RWPE2 (cell line): ENCODE measurements around the gene VASP.

Experiments used
- ATAC-seq: fragments of 200-7000 bp; cut with Tn5 transposase; 3 replicates; pipeline ENCODE4 v1.9.1; 2021; ENCODE audit warnings: low read depth
- DNase-seq: peaks from one replicate; pipeline ENCODE4 v3.0.0-alpha.2; 2020; ENCODE audit warnings: low spot score
- H3K27ac ChIP-seq: fragments of 450-650 bp; 2 replicates; pipeline ENCODE4 v1.5.1; 2017; ENCODE audit warnings: mild to moderate bottlenecking; ENCODE audit not compliant: poor library complexity, severe bottlenecking
- H3K27me3 ChIP-seq: fragments of 250-450 bp; sonication (Bioruptor Pico); 2 replicates; pipeline ENCODE4 v1.5.1; 2021; ENCODE audit warnings: mild to moderate bottlenecking, moderate library complexity; ENCODE audit not compliant: insufficient read depth, poor library complexity, severe bottlenecking
- H3K36me3 ChIP-seq: fragments of 250-450 bp; sonication (Bioruptor Pico); 2 replicates; pipeline ENCODE4 v1.5.1; 2020; ENCODE audit warnings: low read depth, mild to moderate bottlenecking, moderate library complexity
- H3K4me1 ChIP-seq: fragments of 250-450 bp; sonication (Bioruptor Pico); 2 replicates; pipeline ENCODE4 v1.5.1; 2021; ENCODE audit warnings: mild to moderate bottlenecking, moderate library complexity; ENCODE audit not compliant: insufficient read depth, poor library complexity, severe bottlenecking
- H3K4me3 ChIP-seq: fragments of 250-450 bp; sonication (Bioruptor Pico); 2 replicates; pipeline ENCODE4 v1.5.1; 2021; ENCODE audit warnings: mild to moderate bottlenecking, moderate library complexity; ENCODE audit not compliant: severe bottlenecking
- H3K9me3 ChIP-seq: fragments of 250-450 bp; sonication (Bioruptor Pico); 2 replicates; pipeline ENCODE4 v1.5.1; 2021; ENCODE audit warnings: mild to moderate bottlenecking, moderate library complexity; ENCODE audit not compliant: severe bottlenecking
- TF ChIP-seq, protein P1 (sequence below): fragments of 450-650 bp; IDR thresholded peaks from one replicate; pipeline ENCODE4 v1.5.1; 2017; ENCODE audit warnings: mild to moderate bottlenecking, moderate library complexity; ENCODE audit not compliant: poor library complexity, severe bottlenecking

Gene VASP

DNA sequence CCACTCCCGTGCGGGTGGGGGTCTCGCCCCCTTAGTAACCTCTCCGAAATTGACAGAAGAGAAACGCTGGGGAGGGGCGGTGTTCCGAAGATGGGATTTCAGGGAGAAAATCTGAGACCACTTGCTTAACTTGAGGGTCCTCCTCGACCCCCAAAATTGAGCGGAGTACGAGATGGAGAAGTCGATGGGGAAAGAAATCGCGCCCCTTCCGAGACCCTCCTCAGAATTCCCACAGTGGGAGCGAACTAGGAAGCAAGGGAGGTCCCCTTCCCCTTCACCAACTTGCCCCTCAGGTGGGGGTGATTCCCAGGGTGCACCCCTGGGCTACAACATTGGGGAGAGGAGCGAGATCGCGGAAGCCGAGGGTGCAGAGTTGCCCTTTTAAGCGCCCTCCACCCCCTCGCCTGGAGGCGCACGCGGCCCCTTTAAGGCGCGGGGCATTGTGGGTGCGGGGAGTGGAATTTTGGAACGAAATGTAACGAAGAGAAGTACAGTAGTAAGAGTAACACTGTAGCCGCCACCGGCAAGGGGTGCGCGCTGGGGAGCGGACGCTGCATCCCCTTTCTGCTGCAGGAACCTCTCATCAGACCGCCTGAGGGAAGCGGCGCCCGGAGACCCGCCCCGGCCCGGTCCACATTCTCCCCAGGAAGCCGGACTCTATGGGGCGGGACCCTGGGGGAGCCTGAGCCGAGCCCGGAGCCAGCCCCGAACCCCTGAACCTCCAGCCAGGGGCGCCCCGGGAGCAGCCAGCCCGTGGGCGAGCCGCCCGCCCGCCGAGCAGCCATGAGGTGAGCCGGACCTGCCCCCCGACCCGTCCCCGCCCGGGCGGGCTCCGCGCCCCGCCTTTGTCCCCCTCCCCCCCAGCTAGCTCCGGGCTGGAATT is at the start of gene VASP:
TSS of gene VASP (plus strand) at position 491 of the 883 bp plus-strand sequence. CDS start at position 784, 293 bp downstream.
- peak; percentile 88 for DNase-seq
- peak; percentile 56 for ATAC-seq
- TF ChIP-seq, protein P1, sequence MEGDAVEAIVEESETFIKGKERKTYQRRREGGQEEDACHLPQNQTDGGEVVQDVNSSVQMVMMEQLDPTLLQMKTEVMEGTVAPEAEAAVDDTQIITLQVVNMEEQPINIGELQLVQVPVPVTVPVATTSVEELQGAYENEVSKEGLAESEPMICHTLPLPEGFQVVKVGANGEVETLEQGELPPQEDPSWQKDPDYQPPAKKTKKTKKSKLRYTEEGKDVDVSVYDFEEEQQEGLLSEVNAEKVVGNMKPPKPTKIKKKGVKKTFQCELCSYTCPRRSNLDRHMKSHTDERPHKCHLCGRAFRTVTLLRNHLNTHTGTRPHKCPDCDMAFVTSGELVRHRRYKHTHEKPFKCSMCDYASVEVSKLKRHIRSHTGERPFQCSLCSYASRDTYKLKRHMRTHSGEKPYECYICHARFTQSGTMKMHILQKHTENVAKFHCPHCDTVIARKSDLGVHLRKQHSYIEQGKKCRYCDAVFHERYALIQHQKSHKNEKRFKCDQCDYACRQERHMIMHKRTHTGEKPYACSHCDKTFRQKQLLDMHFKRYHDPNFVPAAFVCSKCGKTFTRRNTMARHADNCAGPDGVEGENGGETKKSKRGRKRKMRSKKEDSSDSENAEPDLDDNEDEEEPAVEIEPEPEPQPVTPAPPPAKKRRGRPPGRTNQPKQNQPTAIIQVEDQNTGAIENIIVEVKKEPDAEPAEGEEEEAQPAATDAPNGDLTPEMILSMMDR: no peak

DNA sequence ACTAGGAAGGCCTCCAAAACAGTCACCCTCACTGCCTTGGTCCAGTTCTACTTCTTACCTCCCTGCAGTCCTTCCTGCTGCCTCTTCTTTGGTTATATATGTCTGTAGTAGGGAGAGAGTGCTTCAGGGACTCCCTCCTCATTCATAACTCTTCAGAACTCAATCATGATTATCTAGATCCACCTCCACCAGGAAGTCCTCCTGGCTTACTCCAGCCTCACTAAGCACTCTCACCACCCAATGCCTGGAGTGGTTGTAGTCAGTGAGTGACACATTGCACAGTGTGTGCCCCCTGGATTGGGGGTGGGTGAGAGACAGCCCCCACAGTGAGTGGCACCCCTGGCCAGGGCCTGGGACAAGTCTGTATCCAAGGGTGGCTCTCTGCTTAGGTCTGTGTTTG is 49.5 kb upstream of the VASP start:
- Histone ChIP-seq H3K27ac (no peak overlapping the region), H3K4me3 (no peak overlapping the region), H3K9me3 (no peaks in the 10 kb centered on the region), H3K36me3 (no peaks in the 10 kb centered on the region), H3K27me3 (no peaks in the 10 kb centered on the region), H3K4me1 (peaks cover 12% of the 10 kb centered on the region)
- DNase-seq: no peak
- TF ChIP-seq, protein P1: no peak
- no peak for ATAC-seq

More for the DNA sequence above, at the start of gene VASP:
- peak within 1 kb of the TSS; percentile 83 for H3K4me3 ChIP-seq
- no peaks in the 10 kb centered on the region for H3K9me3 ChIP-seq
- no peaks in the 10 kb centered on the region for H3K27me3 ChIP-seq
- H3K36me3 ChIP-seq: peaks cover 28% of the 10 kb centered on the region
- peaks cover 7% of the 10 kb centered on the region for H3K4me1 ChIP-seq
- H3K27ac ChIP-seq: peak within 1 kb of the TSS; percentile 86

DNA sequence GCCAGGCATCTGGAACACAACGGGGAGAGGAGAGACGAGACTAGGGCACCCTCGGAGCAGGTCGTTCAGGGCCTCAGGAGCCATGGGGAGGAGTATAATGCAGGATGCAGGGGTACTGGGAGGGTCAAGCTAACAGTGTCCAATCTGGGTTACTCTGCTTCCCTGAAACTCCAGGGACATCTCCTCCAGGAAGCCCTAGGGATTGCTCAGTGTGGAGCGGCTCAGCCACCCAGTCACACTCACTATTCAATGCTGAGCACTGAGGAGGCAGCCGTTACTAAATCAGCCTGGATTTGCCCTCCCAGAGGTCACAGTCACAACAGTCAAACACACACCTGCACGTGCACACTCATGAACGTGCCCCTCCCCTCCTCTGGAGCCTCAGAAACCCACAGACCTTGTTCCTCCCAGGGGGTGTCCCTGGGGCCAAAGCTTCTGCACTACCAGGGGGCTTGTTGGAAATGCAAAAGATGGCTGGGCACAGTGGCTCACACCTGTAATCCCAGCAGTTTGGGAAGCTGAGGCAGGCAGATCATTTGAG is 46.4 kb upstream of the VASP start:
- ATAC-seq (no peak), DNase-seq (no peak)
- Histone ChIP-seq H3K4me3 (no peak overlapping the region), H3K4me1 (peaks cover 5% of the 10 kb centered on the region), H3K9me3 (no peaks in the 10 kb centered on the region), H3K27me3 (no peaks in the 10 kb centered on the region), H3K36me3 (no peaks in the 10 kb centered on the region), H3K27ac (no peak overlapping the region)
- TF ChIP-seq, protein P1: no peak

DNA sequence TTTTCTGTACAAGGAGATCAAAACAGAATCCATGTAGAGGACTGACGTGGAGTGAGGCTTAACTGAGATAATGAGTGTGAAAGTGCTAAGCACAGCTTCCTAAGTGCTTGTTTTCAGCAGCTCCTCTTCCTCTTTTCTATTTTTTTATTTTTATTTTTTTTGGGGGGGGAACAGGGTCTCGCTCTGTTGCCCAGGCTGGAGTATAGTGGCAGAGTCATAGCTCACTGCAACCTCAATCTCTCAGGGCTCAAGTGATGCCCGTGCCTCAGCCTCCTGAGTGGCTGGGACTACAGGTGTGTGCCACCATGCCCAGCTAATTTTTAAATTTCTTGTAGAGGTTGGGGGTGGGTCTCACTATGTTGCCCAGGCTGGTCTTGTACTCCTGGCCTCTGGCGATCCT is 45.1 kb upstream of the VASP start:
- H3K4me3 ChIP-seq: no peak overlapping the region
- H3K27me3 ChIP-seq: no peaks in the 10 kb centered on the region
- H3K36me3 ChIP-seq: no peaks in the 10 kb centered on the region
- DNase-seq (no peak), ATAC-seq (no peak)
- H3K9me3 ChIP-seq: no peaks in the 10 kb centered on the region
- TF ChIP-seq, protein P1: no peak
- H3K4me1 ChIP-seq: no peaks in the 10 kb centered on the region
- H3K27ac ChIP-seq: no peak overlapping the region

DNA sequence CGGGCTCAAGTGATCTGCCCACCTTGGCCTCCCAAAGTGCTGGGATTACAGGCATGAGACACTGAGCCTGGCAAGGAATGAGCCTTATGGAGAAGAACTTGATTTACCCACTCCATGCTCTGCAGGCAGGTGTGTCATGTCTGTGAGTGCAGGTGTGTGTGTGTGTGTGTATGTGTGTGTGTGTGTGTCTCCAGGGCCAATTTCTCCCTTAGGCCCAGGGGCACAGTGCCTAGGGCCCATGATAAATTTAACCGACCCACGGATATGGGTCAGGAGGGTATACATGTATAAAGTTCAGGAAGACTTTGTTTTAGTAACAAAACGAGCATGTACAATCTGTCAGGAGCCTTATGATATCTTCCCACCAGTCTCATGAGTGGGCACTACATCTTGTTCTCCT is 44.0 kb upstream of the VASP start:
- no peaks in the 10 kb centered on the region for H3K4me1 ChIP-seq
- ATAC-seq (no peak), DNase-seq (no peak)
- TF ChIP-seq, protein P1: no peak
- H3K4me3 ChIP-seq: no peak overlapping the region
- no peak overlapping the region for H3K27ac ChIP-seq
- no peaks in the 10 kb centered on the region for H3K36me3 ChIP-seq
- H3K9me3 ChIP-seq: no peaks in the 10 kb centered on the region
- no peaks in the 10 kb centered on the region for H3K27me3 ChIP-seq
